ENCODE measurements around the gene LRRC55. TPM values are rescaled to one million over a fixed set of nuclear protein-coding genes. Genes with fewer than 3 reads are reported as not detected.

The LRRC55 gene
- total RNA-seq, 4 donors from 2014 or later, result 0.11 to 0.29 TPM; not detected in 2

DNA sequence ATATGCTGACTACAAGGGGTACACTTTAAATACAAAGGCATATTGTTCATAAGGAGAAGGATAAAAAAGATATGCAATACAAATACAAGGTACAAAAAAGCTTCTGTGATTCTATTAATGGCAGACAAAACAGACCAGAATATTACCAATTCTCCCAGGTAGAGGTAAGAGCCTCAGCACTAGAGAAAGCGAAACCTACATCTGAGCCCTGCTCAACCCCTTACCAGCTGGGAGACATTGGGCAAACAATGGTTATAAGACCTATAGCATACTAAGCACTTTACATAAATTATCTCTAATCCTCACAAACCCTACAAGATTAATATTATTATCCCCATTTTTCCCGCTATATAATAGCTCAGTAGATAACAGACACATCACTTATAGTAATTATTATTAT lies 41.2 kb upstream of the LRRC55 start:
- DNase-seq, result no peak
- intact Hi-C loops (cut with DNase I), result no loop called here
- H3K27me3 ChIP-seq, result no peaks in the 10 kb centered on the region
- WGBS, 2 donors, result 46 to 48% methylated on average over 2 of the region's 2 CpGs
- H3K9me3 ChIP-seq, result no peaks in the 10 kb centered on the region
- no peaks in the 10 kb centered on the region for H3K36me3 ChIP-seq
- H3K27ac ChIP-seq, result no peak overlapping the region
- TF ChIP-seq CTCF (IDR thresholded peaks at IDR 0.05), result no peak
- no peak for TF ChIP-seq POLR2A (IDR thresholded peaks at IDR 0.05)
- no peaks in the 10 kb centered on the region for H3K4me1 ChIP-seq
- no peak overlapping the region for H3K4me3 ChIP-seq (replicated peaks in 1 of 3)

DNA sequence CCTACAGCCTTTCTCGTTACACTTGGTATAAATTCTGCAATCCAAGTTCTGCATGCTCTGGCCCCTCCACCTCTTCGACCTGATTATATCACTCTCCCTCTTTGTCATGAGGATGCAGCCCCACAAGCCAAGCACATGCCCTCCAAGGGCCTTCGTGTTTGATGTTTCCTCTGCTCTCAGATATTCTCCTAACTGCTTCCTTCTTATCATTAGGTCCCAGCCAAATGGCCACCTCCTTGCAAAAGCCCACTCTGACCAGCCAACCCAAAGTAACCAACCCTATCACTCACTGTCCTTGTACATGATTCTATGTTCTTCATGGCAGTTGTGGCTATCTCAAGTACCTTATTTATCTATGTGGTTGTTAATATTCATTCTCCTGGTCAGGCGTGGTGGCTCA lies 38.3 kb upstream of the LRRC55 start:
- 85 to 87% methylated on average over 4 of the region's 4 CpGs for WGBS, 2 donors
- TF ChIP-seq POLR2A (IDR thresholded peaks at IDR 0.05), result no peak
- TF ChIP-seq CTCF (IDR thresholded peaks at IDR 0.05), result no peak
- Histone ChIP-seq H3K27me3 (no peaks in the 10 kb centered on the region), H3K4me3 (replicated peaks in 1 of 3) (no peak overlapping the region), H3K27ac (no peak overlapping the region), H3K9me3 (no peaks in the 10 kb centered on the region), H3K4me1 (no peaks in the 10 kb centered on the region), H3K36me3 (no peaks in the 10 kb centered on the region)
- no peak for DNase-seq
- intact Hi-C loops (cut with DNase I), result no loop called here

DNA sequence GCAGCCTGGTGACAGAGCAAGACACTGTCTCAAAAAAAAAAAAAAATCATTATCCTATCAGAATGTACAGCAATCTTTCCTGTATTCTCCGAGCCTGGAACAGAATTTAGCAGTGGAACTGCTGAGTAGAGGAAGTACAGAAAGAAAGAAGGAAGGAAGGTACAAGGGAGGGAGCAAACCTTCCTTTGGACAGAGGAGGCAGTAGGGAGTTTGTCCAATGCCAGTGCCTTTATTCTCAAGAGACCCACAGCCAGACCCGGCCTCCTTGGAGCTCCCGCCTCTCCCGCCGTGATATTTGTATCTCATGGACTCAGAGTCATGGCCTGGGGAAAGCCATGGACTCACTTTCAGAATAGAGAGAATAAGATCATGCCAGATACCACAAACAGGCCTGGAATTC lies 37.7 kb upstream of the LRRC55 start:
- H3K36me3 ChIP-seq, result no peaks in the 10 kb centered on the region
- TF ChIP-seq CTCF (IDR thresholded peaks at IDR 0.05) (no peak), POLR2A (IDR thresholded peaks at IDR 0.05) (no peak)
- H3K27me3 ChIP-seq, result no peaks in the 10 kb centered on the region
- intact Hi-C loops (cut with DNase I), result no loop called here
- H3K9me3 ChIP-seq, result no peaks in the 10 kb centered on the region
- H3K4me1 ChIP-seq, result no peaks in the 10 kb centered on the region
- no peak overlapping the region for H3K4me3 ChIP-seq (replicated peaks in 1 of 3)
- DNase-seq, result no peak
- no peak overlapping the region for H3K27ac ChIP-seq
- 69 to 76% methylated on average over 5 of the region's 5 CpGs for WGBS, 2 donors

GRCh38 chr11:57144531-57145320 lies 37.0 kb upstream of the LRRC55 start:
- Histone ChIP-seq H3K4me3 (replicated peaks in 1 of 3) (no peak overlapping the region), H3K27me3 (no peaks in the 10 kb centered on the region), H3K4me1 (no peaks in the 10 kb centered on the region), H3K9me3 (no peaks in the 10 kb centered on the region), H3K36me3 (no peaks in the 10 kb centered on the region), H3K27ac (no peak overlapping the region)
- no peak for TF ChIP-seq POLR2A (IDR thresholded peaks at IDR 0.05)
- no peak for TF ChIP-seq CTCF (IDR thresholded peaks at IDR 0.05)
- DNase-seq, result no peak
- intact Hi-C loops (cut with DNase I), result no loop called here
- WGBS, 2 donors, result 52 to 56% methylated on average over 8 to 9 of the region's 9 CpGs

- Histone ChIP-seq H3K36me3 (no peaks in the 10 kb centered on the region), H3K27ac (no peak overlapping the region), H3K9me3 (no peaks in the 10 kb centered on the region), H3K27me3 (no peaks in the 10 kb centered on the region), H3K4me3 (replicated peaks in 1 of 3) (no peak overlapping the region), H3K4me1 (no peaks in the 10 kb centered on the region)
- TF ChIP-seq CTCF (IDR thresholded peaks at IDR 0.05), result no peak
- no peak for TF ChIP-seq POLR2A (IDR thresholded peaks at IDR 0.05)
- intact Hi-C loops (cut with DNase I), result no loop called here
- 91% methylated on average over 3 of the region's 3 CpGs for WGBS, 2 donors
- DNase-seq, result no peak
Observed at GRCh38 chr11:57146301-57146700, 35.5 kb upstream of the LRRC55 start.

Measured in thyroid gland (tissue), 4 donors.